IPS-18a (cell line): ENCODE measurements around the gene HS6ST1.

Experiments used
- H3K27ac ChIP-seq: one replicate; pipeline ENCODE4 v1.5.1; 2013; ENCODE audit warnings: low read length
- H3K27me3 ChIP-seq: one replicate; pipeline ENCODE4 v1.6.1; 2013; ENCODE audit warnings: mild to moderate bottlenecking, low read length; ENCODE audit not compliant: control insufficient read depth, insufficient read depth
- H3K36me3 ChIP-seq: one replicate; pipeline ENCODE4 v1.6.1; 2013; ENCODE audit warnings: low read depth, low read length; ENCODE audit not compliant: control insufficient read depth
- H3K4me1 ChIP-seq: one replicate; pipeline ENCODE4 v1.6.1; 2013; ENCODE audit warnings: low read depth, low read length; ENCODE audit not compliant: control insufficient read depth
- H3K4me3 ChIP-seq: one replicate; pipeline ENCODE4 v1.5.1; 2013; ENCODE audit warnings: low read length
- H3K9ac ChIP-seq: one replicate; pipeline ENCODE4 v1.6.1; 2013; ENCODE audit warnings: mild to moderate bottlenecking, low read length, moderate library complexity
- H3K9me3 ChIP-seq: one replicate; pipeline ENCODE4 v1.6.1; 2013; ENCODE audit warnings: low read depth, low read length; ENCODE audit not compliant: control insufficient read depth

The HS6ST1 gene, protein sequence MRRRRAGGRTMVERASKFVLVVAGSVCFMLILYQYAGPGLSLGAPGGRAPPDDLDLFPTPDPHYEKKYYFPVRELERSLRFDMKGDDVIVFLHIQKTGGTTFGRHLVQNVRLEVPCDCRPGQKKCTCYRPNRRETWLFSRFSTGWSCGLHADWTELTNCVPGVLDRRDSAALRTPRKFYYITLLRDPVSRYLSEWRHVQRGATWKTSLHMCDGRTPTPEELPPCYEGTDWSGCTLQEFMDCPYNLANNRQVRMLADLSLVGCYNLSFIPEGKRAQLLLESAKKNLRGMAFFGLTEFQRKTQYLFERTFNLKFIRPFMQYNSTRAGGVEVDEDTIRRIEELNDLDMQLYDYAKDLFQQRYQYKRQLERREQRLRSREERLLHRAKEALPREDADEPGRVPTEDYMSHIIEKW

GRCh38 chr2:128318776-128319464 lies at the start of gene HS6ST1:
Gene HS6ST1 (minus strand): TSS chr2:128318868. CDS start chr2:128318563, 305 bp downstream.
- H3K36me3 ChIP-seq, result peaks cover 4% of the 10 kb centered on the region
- H3K4me3 ChIP-seq, result peak within 1 kb of the TSS; percentile 73
- H3K27me3 ChIP-seq, result peaks cover 25% of the 10 kb centered on the region
- no peak within 1 kb of the TSS for H3K27ac ChIP-seq
- peaks cover 30% of the 10 kb centered on the region for H3K4me1 ChIP-seq
- H3K9me3 ChIP-seq, result no peaks in the 10 kb centered on the region
- H3K9ac ChIP-seq, result peak within 1 kb of the TSS; percentile 70

DNA sequence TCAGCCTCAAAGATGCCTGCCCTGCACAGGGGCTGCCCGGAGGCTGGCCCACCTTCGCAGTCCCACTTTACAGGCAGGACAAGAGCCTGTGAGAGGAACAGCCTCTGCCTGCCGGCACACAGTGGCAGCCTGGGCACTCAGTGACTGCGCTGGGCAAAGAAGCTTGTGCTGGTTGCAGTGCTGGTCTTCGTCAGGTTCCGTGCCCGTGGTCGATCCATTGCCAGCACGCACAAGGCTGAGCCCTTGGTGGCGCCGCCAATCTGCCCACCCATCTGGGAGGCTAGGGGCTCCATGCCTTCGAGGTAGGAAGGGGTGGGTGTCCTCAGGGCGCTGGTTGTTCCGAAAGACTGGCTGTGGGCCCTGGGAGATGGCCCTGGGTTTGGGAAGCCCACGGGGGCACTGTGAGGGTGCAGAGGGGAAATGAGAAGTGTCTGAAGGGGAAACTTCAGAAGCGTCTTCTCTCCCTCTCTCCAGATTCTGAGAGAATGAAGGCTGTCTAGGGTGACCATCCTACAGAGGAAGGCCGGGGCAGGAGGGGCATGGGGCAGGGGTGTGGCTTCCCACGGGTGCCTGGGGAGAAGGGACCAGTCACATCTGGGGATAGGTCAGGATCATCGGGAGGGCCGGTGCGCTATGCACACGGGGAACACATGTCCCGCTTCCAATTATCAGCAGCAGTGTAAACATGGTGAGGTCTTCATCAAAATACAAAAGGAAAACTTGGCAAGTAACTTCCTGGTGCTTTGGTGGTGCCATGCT lies 49.1 kb upstream of the HS6ST1 start:
- Histone ChIP-seq H3K4me3 (no peak overlapping the region), H3K9me3 (no peaks in the 10 kb centered on the region), H3K4me1 (peaks cover 16% of the 10 kb centered on the region), H3K27ac (no peak overlapping the region), H3K36me3 (no peaks in the 10 kb centered on the region), H3K27me3 (no peaks in the 10 kb centered on the region), H3K9ac (no peak overlapping the region)

DNA sequence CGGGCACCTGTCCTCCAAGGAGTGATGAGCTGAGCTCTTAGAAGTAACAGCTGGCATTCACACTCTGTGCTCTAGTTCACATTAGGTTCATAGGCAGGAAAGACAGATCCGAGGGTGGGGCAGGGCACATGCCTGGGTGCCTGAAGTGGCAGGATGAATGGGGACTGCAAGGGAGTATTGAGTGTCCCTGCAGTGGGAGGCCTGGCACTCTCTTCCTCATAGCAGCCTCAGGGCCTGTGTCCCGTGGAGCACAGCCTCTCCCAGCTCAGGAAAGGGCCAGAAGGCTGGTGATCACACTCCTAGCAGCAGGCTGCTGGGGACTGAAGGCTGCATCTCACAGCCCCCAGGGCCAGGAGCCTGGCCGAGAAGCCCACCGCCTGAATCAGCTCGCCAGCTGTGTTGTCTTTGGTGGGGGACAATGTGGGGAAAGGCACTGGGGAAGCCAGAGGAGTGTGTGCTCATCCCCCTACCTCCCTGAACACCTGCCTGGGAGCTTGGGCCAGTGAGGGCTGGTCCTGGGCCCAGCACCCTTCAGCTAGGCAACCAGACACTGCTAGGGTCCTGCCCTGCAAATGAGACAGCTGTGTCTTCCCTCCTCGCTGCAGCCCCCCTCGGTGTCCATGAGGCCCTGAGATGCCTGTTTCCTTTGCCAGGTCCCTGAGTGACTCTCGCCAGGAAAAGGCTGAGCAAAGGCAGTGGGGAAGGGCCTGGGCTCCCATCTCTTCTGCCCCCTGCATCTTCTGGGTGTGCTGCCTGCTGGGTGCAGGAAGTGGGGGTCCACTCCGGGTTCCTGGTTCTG lies 48.2 kb upstream of the HS6ST1 start:
- Histone ChIP-seq H3K4me3 (no peak overlapping the region), H3K9me3 (no peaks in the 10 kb centered on the region), H3K27ac (no peak overlapping the region), H3K36me3 (no peaks in the 10 kb centered on the region), H3K27me3 (no peaks in the 10 kb centered on the region), H3K4me1 (peaks cover 24% of the 10 kb centered on the region), H3K9ac (no peak overlapping the region)

- Histone ChIP-seq H3K4me3 (no peak overlapping the region), H3K4me1 (peaks cover 26% of the 10 kb centered on the region), H3K9ac (no peak overlapping the region), H3K27ac (no peak overlapping the region), H3K27me3 (no peaks in the 10 kb centered on the region), H3K36me3 (no peaks in the 10 kb centered on the region), H3K9me3 (no peaks in the 10 kb centered on the region)
Observed at GRCh38 chr2:128365217-128365905, 46.7 kb upstream of the HS6ST1 start.

- Histone ChIP-seq H3K27ac (no peak overlapping the region), H3K4me3 (no peak overlapping the region), H3K9me3 (no peaks in the 10 kb centered on the region)
Observed at GRCh38 chr2:128364441-128364911, 45.8 kb upstream of the HS6ST1 start.

DNA sequence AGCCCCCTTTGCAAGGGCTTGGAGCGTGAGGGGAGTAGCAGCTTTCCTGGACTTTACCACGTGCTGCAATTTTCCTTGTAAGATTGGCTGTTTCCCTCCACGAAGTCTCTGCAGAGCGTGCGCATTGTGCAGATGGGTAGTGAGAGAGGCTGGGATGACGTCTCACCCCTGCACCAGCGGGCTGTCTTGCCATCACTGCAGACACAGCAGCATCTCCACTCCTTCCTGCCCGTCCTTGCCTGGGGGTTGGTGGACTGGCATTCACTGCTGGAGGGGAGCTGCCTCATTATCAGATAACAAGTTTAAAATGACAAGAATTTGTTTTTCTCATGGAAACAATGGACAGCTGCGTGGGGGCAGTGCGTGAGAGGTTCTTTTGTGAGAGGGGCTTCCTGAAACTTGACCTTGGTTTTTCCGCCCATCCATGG lies 45.3 kb upstream of the HS6ST1 start:
- H3K9me3 ChIP-seq, result no peaks in the 10 kb centered on the region
- H3K4me1 ChIP-seq, result peaks cover 17% of the 10 kb centered on the region
- no peaks in the 10 kb centered on the region for H3K27me3 ChIP-seq
- H3K9ac ChIP-seq, result no peak overlapping the region
- no peaks in the 10 kb centered on the region for H3K36me3 ChIP-seq
- no peak overlapping the region for H3K27ac ChIP-seq
- H3K4me3 ChIP-seq, result no peak overlapping the region

More at GRCh38 chr2:128364441-128364911, 45.8 kb upstream of the HS6ST1 start:
- no peaks in the 10 kb centered on the region for H3K27me3 ChIP-seq
- peaks cover 20% of the 10 kb centered on the region for H3K4me1 ChIP-seq
- H3K36me3 ChIP-seq, result no peaks in the 10 kb centered on the region
- H3K9ac ChIP-seq, result no peak overlapping the region

DNA sequence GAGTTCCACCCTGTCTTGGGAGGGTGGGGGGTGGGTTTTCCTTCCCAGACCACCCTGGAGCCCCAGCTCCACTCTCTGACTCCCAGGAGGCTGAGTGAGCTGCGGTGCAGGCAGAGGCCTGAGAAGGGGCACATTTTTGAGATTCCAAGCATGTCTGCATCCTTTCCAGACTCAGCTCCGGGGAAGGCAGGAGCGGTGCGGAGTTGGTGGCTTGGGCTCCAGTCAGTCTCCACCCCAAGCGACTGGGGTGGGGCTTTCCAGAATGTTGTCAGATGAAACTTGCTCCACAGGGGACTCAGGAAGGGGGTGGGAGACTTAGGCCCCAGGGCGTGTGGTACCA lies 44.2 kb upstream of the HS6ST1 start:
- H3K9me3 ChIP-seq, result no peaks in the 10 kb centered on the region
- no peaks in the 10 kb centered on the region for H3K36me3 ChIP-seq
- H3K4me1 ChIP-seq, result peaks cover 17% of the 10 kb centered on the region
- H3K4me3 ChIP-seq, result no peak overlapping the region
- H3K9ac ChIP-seq, result no peak overlapping the region
- H3K27ac ChIP-seq, result no peak overlapping the region
- no peaks in the 10 kb centered on the region for H3K27me3 ChIP-seq

DNA sequence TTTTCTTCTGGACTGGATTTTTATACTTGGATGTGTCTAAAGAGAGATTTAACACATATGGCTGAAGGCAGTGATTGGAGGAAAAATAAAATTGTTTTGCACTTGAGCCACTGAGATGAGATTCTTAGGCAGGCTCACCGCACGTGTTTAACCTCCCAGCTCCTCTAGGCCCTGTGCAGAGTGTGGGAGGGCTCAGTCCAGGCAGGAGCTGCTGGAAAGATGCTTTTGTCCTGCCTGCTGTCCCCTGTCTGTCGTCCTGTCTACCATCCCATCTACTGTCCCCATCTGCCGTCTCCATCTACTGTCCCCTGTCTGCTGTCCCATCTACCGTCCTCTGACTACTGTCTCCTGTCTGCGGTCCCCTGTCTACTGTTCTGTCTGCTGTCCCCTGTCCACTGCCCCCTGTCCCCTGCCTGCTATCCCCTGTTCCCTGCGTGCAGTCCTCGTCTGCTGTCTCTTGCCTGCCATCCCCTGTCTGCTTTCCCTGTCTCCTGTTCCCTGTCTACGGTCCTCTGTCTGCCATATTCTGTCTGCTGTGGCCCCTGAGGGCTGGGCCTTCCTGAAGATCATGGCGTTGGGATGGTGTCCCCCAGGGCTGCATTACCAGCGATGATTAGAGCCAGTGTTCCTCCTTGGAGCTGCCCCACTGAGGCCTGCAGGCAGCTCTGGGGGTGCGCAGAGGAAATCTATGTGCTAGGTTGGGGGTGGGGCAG lies 43.7 kb upstream of the HS6ST1 start:
- H3K4me1 ChIP-seq, result peaks cover 17% of the 10 kb centered on the region
- no peaks in the 10 kb centered on the region for H3K27me3 ChIP-seq
- no peaks in the 10 kb centered on the region for H3K9me3 ChIP-seq
- H3K36me3 ChIP-seq, result no peaks in the 10 kb centered on the region
- no peak overlapping the region for H3K9ac ChIP-seq
- H3K4me3 ChIP-seq, result no peak overlapping the region
- peak overlapping the region; percentile 5 for H3K27ac ChIP-seq

- H3K36me3 ChIP-seq, result no peaks in the 10 kb centered on the region
- H3K4me1 ChIP-seq, result peaks cover 17% of the 10 kb centered on the region
- no peak overlapping the region for H3K4me3 ChIP-seq
- no peak overlapping the region for H3K27ac ChIP-seq
- H3K27me3 ChIP-seq, result no peaks in the 10 kb centered on the region
- no peaks in the 10 kb centered on the region for H3K9me3 ChIP-seq
- no peak overlapping the region for H3K9ac ChIP-seq
Observed at GRCh38 chr2:128361376-128362131, 42.9 kb upstream of the HS6ST1 start.

- no peak overlapping the region for H3K27ac ChIP-seq
- H3K27me3 ChIP-seq, result no peaks in the 10 kb centered on the region
- H3K36me3 ChIP-seq, result no peaks in the 10 kb centered on the region
- H3K4me3 ChIP-seq, result no peak overlapping the region
- H3K4me1 ChIP-seq, result peaks cover 17% of the 10 kb centered on the region
- no peak overlapping the region for H3K9ac ChIP-seq
- no peaks in the 10 kb centered on the region for H3K9me3 ChIP-seq
Observed at GRCh38 chr2:128360711-128361110, 42.0 kb upstream of the HS6ST1 start.
